Bone marrow (tissue), 2 donors: ENCODE measurements around the gene SLC12A7.
A peak's percentile ranks its signal among the peaks of the same experiment; 100 is the strongest.
"Not testable (repeated sequence)": the region's sequence is repeated elsewhere in the genome, so short reads cannot be mapped to it uniquely, and the experiment has no call there.

Experiments
- DNase-seq, 2 donors: peaks; one replicate each; lab custom pipeline; 2025; lab: John Stamatoyannopoulos, UW

SLC12A7 gene

DNA sequence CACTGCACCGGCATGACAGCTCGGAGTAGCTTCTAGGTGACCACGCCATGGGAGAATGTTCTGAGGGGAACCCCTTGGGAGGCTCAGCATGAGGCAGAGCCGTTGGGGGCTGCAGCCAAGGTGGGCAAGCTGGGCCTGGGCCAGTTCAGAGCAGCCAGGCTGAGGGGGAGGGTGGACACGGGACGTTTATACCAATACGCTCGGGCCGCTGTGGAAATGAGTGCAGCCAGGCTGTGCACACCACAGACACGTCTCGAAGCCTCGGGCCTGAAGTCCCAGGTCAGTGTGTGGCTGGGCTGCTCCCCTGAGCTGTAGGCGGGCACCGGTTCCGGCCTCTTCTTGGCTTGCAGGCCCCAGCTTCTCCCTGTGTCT, 28.9 kb upstream of the SLC12A7 start:
- no peak for DNase-seq

DNA sequence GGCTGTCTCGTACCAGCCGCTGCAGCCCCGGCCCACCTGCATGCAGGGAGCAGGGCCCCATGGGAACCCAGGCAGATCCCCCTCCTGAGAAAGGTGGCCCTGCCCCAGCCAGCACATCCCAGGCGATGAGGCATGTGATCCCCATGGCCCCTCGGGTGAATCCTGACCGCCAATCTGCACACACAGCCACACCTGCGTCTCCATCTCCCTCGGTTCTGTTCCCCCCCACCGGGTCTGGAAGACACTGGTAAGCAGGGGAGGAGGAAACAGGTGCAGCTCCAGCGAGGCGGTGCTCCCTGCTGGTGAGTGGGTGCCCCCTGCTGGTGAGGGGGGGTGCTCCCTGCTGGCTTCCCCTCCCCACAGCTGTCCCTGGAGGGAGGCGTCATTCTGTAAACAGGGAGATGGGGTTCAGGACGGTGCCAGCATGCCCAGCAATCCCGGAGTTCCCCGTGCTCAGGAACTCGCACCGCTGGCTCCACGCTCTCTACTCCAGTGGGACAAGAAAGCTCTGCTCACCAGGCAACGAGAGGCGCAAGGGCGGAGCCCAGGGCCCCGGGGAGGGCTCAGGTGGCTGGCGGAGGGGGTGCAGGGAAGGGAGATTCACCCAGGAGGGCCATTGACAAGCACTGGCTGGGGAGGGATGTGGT, 28.4 kb upstream of the SLC12A7 start:
- DNase-seq: peak; percentile 17 to 27

DNA sequence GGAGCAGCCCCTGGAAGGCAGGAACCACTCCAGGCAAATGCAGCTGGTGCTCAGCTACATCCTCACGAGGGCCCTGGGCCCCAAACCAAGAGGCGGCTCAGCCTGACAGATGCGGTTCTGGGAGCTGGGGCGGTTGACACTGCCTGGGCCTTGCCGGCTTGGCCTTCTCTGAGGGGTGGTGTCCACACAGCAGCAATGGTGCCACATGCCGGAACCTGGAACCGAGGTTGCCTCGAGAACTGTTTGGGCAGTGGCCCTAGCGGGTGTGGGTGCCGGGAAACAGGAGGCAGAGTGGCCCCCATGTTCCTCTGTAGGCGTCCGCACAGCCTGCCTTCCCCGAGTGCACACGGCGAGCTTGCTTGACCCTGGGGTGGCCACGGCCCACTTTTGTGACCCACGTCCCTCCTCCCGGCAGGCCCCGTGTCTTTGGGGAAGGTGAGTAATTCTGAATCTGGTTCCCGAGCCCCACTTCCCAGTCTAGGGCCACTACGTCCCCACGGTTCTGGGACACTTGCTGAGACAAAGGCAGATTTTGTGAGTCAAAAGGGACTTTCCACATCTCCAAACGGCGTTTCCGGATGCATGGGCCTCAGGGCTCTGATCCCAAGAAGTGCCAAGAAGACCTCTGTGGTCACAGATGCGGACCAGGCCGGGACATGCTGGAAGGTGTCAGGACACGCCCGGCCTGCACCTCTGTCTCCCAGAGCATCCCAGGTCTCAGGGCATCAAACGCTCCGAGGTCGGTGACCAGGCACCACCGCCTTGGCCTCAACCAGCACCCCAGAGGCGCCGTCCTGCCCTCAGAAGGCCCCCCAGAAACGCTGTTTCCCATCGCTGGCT, 27.7 kb upstream of the SLC12A7 start:
- no peak for DNase-seq

DNA sequence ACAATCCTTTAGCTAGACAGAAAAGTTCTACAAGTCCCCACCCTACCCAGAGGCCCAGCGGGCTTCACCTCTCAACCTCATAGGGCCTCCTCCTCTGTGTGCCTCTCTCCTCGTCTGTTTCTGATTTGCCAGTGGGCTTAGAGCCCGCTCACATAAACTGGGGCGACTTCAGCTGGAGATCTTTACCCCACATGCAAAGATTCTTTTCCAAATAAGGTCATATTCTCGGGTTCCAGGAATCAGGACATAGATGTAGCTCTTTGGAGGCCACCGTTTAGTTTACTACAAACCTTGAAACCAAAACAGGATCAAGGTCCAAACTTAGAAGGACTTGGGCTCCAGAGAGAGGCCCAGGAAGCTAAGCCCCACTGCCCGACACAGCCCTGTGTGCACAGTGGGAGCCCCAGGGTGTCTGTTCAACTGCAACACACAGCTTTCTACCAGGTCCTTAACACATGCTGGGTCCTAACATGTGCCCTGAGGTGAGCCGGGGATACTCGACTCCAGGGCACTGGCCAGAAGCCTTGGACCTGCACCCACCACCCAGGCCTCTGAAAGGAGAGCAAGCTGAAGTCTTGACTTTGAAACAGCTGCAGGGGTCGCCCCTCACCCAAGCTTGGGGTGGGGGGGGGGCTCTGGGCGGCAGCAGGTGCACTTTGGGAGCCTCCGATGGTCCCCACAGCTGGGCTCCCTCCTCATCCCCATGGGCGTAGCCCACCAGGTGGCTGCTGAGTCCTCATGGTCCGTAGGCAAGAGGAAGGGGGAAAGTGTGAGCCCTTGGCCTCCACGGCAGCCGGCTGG, 26.8 kb upstream of the SLC12A7 start:
- no peak for DNase-seq

DNA sequence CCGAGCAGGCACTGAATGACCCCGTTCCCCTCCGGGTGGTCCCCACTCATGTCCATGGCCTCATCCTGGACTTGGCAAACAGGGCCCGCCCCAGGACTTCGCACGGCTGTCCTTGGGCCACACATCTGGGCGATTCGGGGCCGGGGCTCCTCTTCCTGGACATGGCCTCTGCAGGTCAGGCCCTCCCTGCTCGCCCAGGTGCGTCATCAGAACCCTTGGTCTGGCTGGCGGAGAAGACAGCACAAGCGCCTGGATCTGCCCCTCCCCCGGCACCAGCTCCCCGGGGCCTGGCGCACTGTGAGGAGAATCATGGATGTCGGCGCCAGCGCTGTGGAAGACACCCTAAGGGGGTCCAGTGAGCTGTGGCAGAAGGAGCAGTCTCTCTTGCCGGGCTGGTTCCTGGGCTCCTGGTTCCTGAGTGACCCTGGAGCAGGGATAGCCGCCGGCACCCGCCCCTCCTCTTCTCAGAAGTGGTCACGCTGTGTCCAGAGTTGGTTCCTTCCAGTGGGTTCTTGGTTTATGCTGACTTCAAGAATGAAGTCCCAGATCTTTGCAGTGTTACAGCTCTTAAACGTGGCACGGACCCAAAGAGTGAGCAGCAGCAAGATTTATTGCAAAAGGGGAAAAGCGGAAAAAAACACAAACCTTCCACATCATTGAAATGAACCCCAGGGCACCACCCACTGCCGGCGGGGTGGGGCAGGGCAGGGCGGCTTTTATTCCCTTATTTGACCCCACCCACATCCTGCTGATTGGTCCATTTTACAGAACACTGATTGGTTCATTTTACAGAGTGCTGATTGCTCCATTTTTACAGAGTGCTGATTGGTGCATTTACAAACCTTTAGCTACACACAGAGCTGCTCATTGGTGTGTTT, 25.9 kb upstream of the SLC12A7 start:
- no peak for DNase-seq

DNA sequence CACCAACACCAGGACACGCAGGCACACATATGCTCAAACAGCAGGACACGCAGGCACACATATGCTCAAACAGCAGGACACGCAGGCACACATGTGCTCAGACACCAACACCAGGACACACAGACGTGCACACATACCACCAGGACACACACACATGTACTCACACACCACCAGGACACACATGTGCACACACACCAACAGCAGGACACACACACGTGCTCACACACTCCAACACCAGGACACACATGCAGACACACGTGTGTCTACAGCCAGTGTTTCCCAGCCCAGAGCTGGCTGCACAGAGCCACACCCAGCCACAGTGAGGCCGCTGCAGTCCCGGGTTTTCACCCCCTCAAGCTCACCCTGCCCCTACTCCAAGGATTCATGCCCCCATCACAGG, 25.0 kb upstream of the SLC12A7 start:
- DNase-seq: no peak

DNA sequence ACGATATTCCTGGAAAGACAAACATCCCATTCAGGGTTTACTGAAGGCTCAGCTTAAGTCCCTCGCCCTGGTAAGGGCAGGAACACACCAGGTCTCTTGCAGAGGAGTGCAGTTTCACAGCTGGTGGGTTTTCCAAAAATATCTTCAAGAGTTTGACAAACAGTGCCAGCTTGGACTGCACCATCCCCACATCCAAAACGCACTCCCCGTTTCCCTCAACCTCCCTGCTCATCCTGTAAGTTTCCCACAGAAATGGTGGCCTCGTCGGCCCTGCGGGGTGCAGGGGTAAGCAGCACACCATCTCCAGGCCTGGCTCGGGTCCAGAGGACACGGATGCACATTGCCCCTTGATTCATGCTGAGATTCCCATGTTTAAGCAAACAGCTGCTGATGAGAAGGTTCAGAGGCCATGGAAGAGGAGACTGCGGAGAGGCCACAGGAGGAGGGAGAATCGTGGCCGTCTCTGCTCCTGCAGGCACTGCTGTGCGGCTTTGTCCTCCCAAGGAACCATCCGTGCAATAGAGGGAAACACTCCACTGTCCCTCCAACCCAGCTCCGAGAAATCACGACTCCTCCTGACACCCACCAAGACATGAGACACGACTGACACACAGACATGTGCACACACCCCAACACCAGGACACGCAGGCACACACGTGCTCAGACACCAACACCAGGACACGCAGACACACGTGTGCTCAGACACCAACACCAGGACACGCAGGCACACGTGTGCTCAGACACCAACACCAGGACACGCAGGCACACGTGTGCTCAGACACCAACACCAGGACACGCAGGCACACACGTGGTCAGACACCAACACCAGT, 24.0 kb upstream of the SLC12A7 start:
- DNase-seq: no peak

DNA sequence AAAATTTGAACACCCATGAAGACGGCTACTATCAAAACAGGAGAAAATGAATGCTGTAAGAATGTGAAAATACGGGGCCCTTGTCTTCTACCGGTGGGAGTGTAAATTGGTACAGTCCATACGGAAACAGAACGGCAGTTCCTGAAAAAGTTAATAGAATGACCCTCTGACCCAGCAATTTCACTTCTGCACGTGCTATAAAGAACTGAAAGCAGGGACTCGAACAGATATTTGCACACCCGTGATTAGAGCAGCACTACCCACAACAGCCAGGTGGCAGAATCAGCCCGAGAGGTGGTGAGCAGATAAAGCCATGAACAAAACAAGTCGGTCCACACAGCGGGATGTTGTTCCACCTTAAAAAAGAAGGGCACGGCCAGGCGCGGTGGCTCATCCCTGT, 22.6 kb upstream of the SLC12A7 start:
- no peak for DNase-seq

DNA sequence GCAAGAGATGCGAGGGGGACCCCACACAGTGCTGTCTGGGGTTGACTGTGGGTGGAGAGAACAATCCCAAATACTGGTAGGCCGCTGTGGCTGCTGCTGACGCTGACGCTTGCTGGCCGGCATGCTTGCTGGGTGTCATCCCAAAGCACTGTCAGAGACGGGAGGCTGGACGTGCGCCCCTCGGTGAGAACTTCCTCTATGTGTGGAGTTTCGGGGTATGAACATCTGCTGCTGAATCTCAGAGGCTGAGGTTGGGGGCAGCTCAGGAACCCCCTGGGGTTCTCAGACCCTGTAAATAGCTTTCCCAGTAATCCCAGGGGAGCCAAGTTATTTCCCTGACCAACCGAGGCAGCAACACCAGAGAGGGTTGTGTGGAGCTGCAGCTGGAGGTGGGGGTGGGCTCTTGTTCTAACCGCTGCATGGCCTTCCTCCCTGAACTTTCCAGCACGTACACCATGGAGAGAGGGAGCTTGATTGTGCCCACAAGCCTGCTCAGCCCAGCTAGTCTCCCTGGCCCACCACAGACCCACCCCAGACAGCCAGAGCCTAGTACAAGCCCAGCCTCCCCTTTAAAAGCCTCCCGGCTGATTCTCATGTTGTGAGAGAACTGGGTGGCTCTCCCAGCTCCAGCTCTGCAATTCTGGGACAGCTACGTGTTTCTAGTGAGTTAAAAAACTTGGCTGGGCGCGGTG, 21.8 kb upstream of the SLC12A7 start:
- no peak for DNase-seq

DNA sequence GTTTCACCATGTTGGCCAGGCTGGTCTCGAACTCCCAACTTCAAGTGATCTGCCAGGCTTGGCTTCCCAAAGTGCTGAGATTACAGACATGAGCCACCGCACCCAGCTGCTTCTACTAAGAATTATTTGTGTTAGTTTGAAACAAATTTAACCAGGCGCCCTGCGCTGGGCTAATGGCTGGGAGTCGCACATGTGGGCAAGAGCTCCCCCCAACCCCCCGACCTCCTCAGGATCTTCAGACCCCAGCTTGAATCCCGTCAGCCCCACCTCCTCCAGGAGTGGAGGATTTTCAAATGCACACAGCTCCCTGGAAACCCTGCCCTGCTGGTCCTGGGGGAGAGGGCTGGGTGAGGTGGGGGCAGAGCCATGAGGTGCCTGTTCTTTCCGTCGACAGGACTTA, 21.2 kb upstream of the SLC12A7 start:
- DNase-seq: no peak

DNA sequence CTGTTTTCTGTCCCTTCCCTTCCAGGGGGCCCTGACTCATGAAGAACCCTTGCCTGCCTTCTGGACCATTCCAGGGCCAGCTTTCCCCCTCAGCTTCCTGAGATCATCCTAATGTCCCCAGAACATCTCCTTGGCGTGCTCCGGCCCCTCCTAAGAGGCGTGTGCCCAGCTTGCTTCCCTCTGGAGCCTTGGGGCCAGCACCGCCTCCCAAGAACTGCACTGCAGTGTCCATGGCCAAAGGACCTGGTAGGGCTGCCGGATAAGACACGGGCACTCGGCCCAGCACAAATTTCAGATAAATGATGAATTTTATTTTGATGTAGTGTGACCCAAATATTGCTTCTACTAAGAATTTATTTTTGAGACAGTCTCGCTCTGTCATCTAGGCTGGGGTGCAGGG, 20.7 kb upstream of the SLC12A7 start:
- DNase-seq: no peak

DNA sequence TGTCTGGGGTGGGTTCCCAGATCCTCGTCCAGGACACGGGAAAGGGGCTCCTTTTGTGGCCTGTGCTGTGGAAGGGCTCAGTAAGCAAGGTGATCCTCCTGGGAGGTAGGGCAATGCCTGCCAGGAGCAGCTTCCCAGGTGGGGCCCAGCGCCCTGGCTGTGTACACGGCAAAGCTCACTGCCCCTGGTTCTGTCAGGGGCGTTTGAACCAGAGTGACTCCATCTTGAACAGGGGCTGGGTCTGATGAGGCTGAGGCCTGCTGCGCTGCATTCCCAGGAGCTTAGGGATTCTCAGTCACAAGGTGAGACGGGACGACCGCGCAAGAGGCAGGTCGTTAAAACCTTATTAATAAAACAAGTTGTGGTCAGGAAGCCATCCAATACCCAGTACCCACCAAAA, 19.9 kb upstream of the SLC12A7 start:
- DNase-seq: no peak

DNA sequence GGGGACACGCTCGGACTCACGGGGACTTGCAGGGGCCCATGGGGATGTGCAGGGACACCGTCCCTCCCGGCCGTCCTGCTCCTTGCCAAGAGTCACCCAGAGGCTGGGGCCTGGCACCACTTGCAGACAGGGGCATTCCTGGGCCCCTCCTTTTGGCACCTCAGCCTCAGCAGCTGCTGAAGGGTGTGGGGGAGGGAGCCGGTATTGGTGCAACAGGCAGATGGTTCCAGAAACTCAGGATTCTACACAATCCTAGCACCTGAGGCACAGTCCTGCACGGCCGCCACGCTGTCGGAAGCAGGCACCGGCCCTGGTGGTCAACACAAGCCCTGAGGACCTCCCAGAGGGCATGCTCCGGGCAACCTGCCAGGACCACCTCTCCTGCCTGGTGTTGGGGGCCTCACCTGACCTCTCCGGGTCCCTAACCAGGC, 19.3 kb upstream of the SLC12A7 start:
- DNase-seq: no peak

DNA sequence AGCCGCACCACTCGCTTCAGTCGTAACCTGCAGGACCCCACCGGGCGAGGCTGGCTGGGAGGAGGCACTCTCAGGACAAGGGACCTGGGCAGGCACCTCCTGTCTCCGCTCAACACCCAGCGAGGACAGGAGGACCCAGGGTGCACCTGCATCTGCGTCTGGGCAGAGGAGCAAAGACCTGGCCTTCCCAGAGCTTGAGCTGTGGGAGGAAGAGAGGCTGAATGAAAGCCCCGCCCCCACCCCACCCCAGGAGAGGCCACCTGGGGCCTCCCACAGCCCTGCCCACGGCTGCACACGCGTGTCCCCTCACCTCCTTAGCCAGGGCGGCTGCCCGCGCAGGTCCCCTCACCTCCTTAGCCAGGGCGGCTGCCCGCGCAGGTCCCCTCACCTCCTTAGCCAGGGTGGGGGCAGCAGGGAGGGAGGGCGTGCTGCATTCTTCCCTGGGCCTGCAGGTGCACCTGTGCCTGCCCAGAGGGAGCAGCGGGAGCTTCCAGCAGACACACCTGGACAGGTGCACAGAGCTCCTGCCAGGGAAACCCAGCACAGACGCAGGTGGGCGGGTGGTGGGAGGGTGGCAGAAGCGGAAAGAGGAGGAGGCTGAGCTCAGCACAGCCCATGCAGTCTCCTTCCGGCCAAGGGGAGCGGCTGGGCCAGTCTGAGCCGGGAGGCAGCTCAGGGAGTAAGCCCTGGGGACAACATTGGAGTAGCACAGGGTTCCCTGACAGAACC, 18.5 kb upstream of the SLC12A7 start:
- DNase-seq: no peak

DNA sequence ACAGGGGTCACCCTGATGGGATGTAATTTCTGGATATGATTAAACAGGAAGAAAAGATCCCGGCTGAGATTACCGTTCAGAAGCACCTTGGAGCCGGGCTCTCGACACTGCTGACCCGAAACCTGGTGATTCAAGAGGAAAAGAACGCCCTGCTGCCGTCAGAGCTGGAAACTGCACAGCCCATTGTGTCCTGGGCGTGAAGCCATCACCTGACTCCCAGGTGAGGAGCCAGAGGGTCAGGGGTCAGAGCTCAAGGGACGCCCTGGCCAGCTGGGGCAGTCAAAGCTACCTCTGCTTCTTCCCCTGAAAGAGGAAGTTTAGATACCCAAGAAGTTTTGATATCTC, 17.8 kb upstream of the SLC12A7 start:
- DNase-seq: no peak

DNA sequence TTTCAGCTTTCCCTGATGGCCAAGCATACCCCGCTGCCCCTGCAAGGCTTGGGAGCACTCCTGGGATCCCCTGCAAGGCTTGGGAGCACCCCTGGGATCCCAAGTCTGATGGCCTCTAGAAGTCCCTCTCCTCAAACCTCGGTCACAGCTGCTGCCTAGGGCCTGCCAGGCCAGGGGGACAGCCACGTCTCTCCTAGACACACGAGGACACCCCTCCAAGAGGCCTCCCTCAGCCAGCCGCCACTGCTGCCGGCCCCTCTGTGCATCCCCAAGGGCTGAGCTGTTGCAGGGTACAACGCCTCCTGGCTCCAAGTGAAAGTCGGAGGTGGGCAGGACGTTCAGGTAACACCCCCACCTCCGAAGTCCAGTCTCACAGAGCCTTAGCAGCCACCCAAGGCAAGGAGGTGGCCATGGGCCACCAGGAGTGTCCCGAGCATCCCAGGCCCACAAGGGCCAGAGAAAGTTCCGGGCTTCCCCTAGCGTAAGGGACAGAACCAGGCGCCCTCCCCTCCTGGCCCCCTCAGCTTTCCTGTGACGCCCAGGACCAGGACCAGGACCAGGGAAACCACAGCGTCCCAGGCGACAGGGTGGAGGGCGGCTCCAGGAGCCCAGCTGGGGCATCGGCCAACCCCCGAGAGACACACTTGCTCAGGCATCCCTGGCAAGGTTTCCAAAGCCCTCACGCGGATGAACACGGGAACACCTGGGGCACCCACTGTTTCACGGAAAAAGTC, 17.3 kb upstream of the SLC12A7 start:
- DNase-seq: no peak

DNA sequence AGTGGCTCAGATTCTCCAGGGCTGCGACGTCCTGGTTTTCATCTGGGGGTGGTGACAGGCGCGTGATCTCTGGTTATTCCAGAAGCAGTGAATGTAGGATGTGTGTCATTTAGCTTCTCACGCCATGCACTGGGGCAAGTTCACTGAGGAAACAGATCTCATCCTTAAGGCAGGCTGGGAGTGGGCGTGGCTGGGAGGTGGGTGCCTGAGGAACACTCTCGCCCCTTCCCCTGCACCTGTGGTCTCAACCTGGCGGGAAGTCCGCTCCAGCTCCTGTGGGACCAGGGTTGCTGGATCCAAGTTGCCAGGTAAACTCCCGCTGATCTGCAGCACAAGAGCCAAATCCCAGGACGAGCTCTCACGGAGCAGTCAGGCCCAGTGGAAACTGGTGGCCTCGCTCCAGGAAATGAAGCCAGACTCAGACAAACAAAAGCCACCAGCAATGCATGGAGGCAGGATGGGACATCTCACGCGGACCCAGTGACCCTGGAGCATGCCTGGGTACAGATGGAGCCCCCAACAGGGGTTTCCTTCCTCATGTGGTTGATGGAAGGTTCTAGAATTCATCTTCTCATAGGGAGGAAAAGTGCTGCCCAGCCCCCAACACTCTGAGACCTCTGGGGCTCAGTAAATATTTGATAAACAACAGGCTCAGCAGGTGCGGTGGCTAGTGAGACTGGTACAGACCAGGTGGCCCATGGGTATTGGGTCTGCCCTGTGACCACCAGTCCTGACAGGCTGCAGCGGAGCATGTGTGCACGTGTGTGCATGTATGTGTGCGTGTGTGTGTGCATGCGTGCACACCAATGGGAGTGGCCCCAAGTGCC, 16.3 kb upstream of the SLC12A7 start:
- no peak for DNase-seq

DNA sequence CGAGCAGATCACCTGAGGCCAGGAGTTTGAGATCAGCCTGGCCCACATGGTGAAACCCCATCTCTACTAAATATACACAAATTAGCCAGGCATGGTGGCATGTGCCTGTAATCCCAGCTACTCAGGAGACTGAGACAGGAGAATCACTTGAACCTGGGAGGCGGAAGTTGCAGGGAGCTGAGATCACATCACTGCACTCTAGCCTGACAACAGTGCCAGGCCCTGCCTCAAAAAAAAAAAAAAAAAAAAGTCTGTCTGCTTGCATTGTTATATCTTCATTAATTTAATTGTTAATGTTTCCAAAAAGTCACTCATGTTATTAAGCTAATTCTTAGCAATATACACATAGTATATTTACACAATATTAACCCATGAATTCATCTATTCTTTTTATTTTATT, 13.8 kb upstream of the SLC12A7 start:
- DNase-seq: not testable (repeated sequence)
